ENCODE data around the gene RMRP.
"Not testable (repeated sequence)": the region's sequence is repeated elsewhere in the genome, so short reads cannot be mapped to it uniquely, and the experiment has no call there.

The RMRP gene

GRCh38 chr9:35640431-35640830 is 17.4 kb downstream of the RMRP start:
- not testable (repeated sequence) for DNase-seq

- no peak for DNase-seq
Observed at GRCh38 chr9:35639631-35640030, 18.2 kb downstream of the RMRP start.

- not testable (repeated sequence) for DNase-seq
Observed at GRCh38 chr9:35639225-35639624, 18.6 kb downstream of the RMRP start.

- DNase-seq = not testable (repeated sequence)
Observed at GRCh38 chr9:35638751-35639150, 19.1 kb downstream of the RMRP start.

GRCh38 chr9:35637427-35637955 is 20.3 kb downstream of the RMRP start:
- not testable (repeated sequence) for DNase-seq

- DNase-seq = not testable (repeated sequence)
Observed at GRCh38 chr9:35636877-35637246, 21.0 kb downstream of the RMRP start.

GRCh38 chr9:35636135-35636876 is 21.5 kb downstream of the RMRP start:
- DNase-seq = no peak

GRCh38 chr9:35635730-35636129 is 22.1 kb downstream of the RMRP start:
- no peak for DNase-seq

- no peak for DNase-seq
Observed at GRCh38 chr9:35629597-35629996, 28.2 kb downstream of the RMRP start.

GRCh38 chr9:35628389-35628991 is 29.3 kb downstream of the RMRP start:
- DNase-seq = no peak

GRCh38 chr9:35627575-35627974 is 30.2 kb downstream of the RMRP start:
- DNase-seq = no peak

- no peak for DNase-seq
Observed at GRCh38 chr9:35619800-35620158, 38.0 kb downstream of the RMRP start.

GRCh38 chr9:35618854-35619799 is 38.7 kb downstream of the RMRP start:
- DNase-seq = no peak

GRCh38 chr9:35618325-35618727 is 39.5 kb downstream of the RMRP start, which contains the start of gene CD72:
TSS of gene CD72 (minus strand) at chr9:35618413. CDS start at chr9:35618303, 110 bp downstream.
- DNase-seq = no peak

GRCh38 chr9:35617548-35617947 is 40.3 kb downstream of the RMRP start:
- DNase-seq = no peak

- DNase-seq = peak; percentile 35
Observed at GRCh38 chr9:35616681-35617459, 40.9 kb downstream of the RMRP start.

- DNase-seq = peak; percentile 37
Observed at GRCh38 chr9:35615981-35616680, 41.7 kb downstream of the RMRP start.

- no peak for DNase-seq
Observed at GRCh38 chr9:35612843-35613242, 45.0 kb downstream of the RMRP start.

GRCh38 chr9:35612066-35612465 is 45.8 kb downstream of the RMRP start:
- DNase-seq = not testable (repeated sequence)

- DNase-seq = peak; percentile 40
Observed at GRCh38 chr9:35611230-35611797, 46.5 kb downstream of the RMRP start.

- DNase-seq = no peak
Observed at GRCh38 chr9:35609820-35610163, 48.0 kb downstream of the RMRP start.

All from NCI-H345 (cell line).